ENCODE measurements around the gene KIF19. TPM values are rescaled to one million over a fixed set of nuclear protein-coding genes. Genes with fewer than 3 reads are reported as not detected.

KIF19 gene
- total and polyA plus RNA-seq, 4 donors = 0.42 to 2.1 (median 0.83) TPM

- 86% methylated on average over 8 of the region's 8 CpGs for WGBS
- H3K27me3 ChIP-seq (ENCODE audit: control insufficient read depth in 4 of 4, insufficient read depth in 4 of 4, low read length in 3 of 4) = peaks cover 0 to 4% (median 0%) of the 10 kb centered on the region in 4 donors
- H3K4me1 ChIP-seq (ENCODE audit: control insufficient read depth in 4 of 4, insufficient read depth in 4 of 4, low read length in 3 of 4) = no peaks in the 10 kb centered on the region
- peaks cover 0 to 7% (median 1%) of the 10 kb centered on the region in 4 donors for H3K9me3 ChIP-seq (ENCODE audit: control insufficient read depth in 4 of 4, low read length in 3 of 4)
- no peak for DNase-seq (ENCODE audit: low spot score)
- H3K9ac ChIP-seq (ENCODE audit: low read depth in 1 of 2, low read length in 2 of 2) = no peak overlapping the region
- no peak overlapping the region for H3K4me3 ChIP-seq (ENCODE audit: low read depth in 1 of 3, low read length in 3 of 3)
- no peak overlapping the region for H3K27ac ChIP-seq (ENCODE audit: low read depth in 1 of 2, low read length in 2 of 2)
- H3K36me3 ChIP-seq (ENCODE audit: control insufficient read depth in 4 of 4, insufficient read depth in 3 of 4, low read depth in 1 of 4, low read length in 3 of 4) = no peaks in the 10 kb centered on the region
- no peak for TF ChIP-seq TAF1 (conservative IDR thresholded peaks at IDR 0.05)
- TF ChIP-seq, protein P1, sequence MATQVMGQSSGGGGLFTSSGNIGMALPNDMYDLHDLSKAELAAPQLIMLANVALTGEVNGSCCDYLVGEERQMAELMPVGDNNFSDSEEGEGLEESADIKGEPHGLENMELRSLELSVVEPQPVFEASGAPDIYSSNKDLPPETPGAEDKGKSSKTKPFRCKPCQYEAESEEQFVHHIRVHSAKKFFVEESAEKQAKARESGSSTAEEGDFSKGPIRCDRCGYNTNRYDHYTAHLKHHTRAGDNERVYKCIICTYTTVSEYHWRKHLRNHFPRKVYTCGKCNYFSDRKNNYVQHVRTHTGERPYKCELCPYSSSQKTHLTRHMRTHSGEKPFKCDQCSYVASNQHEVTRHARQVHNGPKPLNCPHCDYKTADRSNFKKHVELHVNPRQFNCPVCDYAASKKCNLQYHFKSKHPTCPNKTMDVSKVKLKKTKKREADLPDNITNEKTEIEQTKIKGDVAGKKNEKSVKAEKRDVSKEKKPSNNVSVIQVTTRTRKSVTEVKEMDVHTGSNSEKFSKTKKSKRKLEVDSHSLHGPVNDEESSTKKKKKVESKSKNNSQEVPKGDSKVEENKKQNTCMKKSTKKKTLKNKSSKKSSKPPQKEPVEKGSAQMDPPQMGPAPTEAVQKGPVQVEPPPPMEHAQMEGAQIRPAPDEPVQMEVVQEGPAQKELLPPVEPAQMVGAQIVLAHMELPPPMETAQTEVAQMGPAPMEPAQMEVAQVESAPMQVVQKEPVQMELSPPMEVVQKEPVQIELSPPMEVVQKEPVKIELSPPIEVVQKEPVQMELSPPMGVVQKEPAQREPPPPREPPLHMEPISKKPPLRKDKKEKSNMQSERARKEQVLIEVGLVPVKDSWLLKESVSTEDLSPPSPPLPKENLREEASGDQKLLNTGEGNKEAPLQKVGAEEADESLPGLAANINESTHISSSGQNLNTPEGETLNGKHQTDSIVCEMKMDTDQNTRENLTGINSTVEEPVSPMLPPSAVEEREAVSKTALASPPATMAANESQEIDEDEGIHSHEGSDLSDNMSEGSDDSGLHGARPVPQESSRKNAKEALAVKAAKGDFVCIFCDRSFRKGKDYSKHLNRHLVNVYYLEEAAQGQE (IDR thresholded peaks at IDR 0.05) = no peak
- TF ChIP-seq JUND (IDR thresholded peaks at IDR 0.05) = no peak
- TF ChIP-seq RAD21 (IDR thresholded peaks at IDR 0.05) = no peak
- TF ChIP-seq, protein P2, sequence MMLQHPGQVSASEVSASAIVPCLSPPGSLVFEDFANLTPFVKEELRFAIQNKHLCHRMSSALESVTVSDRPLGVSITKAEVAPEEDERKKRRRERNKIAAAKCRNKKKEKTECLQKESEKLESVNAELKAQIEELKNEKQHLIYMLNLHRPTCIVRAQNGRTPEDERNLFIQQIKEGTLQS (IDR thresholded peaks at IDR 0.05) = no peak
- TF ChIP-seq SP1 (IDR thresholded peaks at IDR 0.05) = no peak
- TF ChIP-seq CTCF (IDR thresholded peaks at IDR 0.05; ENCODE audit: low read depth, low read length, missing input control) = no peak
- TF ChIP-seq HNF4A (conservative IDR thresholded peaks at IDR 0.05) = no peak
- TF ChIP-seq RXRA (IDR thresholded peaks at IDR 0.05) = no peak
- TF ChIP-seq, protein P3, sequence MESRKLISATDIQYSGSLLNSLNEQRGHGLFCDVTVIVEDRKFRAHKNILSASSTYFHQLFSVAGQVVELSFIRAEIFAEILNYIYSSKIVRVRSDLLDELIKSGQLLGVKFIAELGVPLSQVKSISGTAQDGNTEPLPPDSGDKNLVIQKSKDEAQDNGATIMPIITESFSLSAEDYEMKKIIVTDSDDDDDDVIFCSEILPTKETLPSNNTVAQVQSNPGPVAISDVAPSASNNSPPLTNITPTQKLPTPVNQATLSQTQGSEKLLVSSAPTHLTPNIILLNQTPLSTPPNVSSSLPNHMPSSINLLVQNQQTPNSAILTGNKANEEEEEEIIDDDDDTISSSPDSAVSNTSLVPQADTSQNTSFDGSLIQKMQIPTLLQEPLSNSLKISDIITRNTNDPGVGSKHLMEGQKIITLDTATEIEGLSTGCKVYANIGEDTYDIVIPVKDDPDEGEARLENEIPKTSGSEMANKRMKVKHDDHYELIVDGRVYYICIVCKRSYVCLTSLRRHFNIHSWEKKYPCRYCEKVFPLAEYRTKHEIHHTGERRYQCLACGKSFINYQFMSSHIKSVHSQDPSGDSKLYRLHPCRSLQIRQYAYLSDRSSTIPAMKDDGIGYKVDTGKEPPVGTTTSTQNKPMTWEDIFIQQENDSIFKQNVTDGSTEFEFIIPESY (IDR thresholded peaks at IDR 0.05) = no peak
- no peak for TF ChIP-seq FOXA1 (IDR thresholded peaks at IDR 0.05)
- TF ChIP-seq FOXA2 (IDR thresholded peaks at IDR 0.05) = no peak
- TF ChIP-seq EGR1 (IDR thresholded peaks at IDR 0.05; ENCODE audit: low read depth in 2 of 2) = no peak
- TF ChIP-seq, protein P4, sequence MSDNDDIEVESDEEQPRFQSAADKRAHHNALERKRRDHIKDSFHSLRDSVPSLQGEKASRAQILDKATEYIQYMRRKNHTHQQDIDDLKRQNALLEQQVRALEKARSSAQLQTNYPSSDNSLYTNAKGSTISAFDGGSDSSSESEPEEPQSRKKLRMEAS (IDR thresholded peaks at IDR 0.05) = no peak
These were observed 22.7 kb upstream of the KIF19 start for GRCh38 chr17:74303305-74303704.

GRCh38 chr17:74304184-74304583, 21.8 kb upstream of the KIF19 start:
- Histone ChIP-seq H3K4me3 (ENCODE audit: low read depth in 1 of 3, low read length in 3 of 3) (no peak overlapping the region), H3K36me3 (ENCODE audit: control insufficient read depth in 4 of 4, insufficient read depth in 3 of 4, low read depth in 1 of 4, low read length in 3 of 4) (no peaks in the 10 kb centered on the region), H3K4me1 (ENCODE audit: control insufficient read depth in 4 of 4, insufficient read depth in 4 of 4, low read length in 3 of 4) (no peaks in the 10 kb centered on the region), H3K9ac (ENCODE audit: low read depth in 1 of 2, low read length in 2 of 2) (no peak overlapping the region), H3K27me3 (ENCODE audit: control insufficient read depth in 4 of 4, insufficient read depth in 4 of 4, low read length in 3 of 4) (peaks cover 0 to 6% (median 0%) of the 10 kb centered on the region in 4 donors), H3K27ac (ENCODE audit: low read depth in 1 of 2, low read length in 2 of 2) (no peak overlapping the region), H3K9me3 (ENCODE audit: control insufficient read depth in 4 of 4, low read length in 3 of 4) (peaks cover 0 to 7% (median 1%) of the 10 kb centered on the region in 4 donors)
- no peak for DNase-seq (ENCODE audit: low spot score)
- 67% methylated on average over 5 of the region's 5 CpGs for WGBS
- no peak for TF ChIP-seq RAD21 (IDR thresholded peaks at IDR 0.05)
- no peak for TF ChIP-seq NR2F2 (IDR thresholded peaks at IDR 0.05)
- TF ChIP-seq, protein P3 (IDR thresholded peaks at IDR 0.05) = no peak
- no peak for TF ChIP-seq HNF4A (conservative IDR thresholded peaks at IDR 0.05)
- TF ChIP-seq, protein P1 (IDR thresholded peaks at IDR 0.05) = no peak
- TF ChIP-seq FOXA2 (IDR thresholded peaks at IDR 0.05) = no peak
- TF ChIP-seq CTCF (IDR thresholded peaks at IDR 0.05; ENCODE audit: low read depth, low read length, missing input control) = no peak

Measured in liver (tissue), 9 donors.